AG04450 (cell line): ENCODE measurements around the gene SKIC8. TPM values are rescaled to one million over a fixed set of nuclear protein-coding genes. Genes with fewer than 3 reads are reported as not detected.

Experiments
- CTCF ChIA-PET: fragments of 300-600, 350-600 bp; formaldehyde crosslinking; extraction: SDS; loops from one replicate; lab custom pipeline; 2022; ENCODE audit warnings: antibody characterized with exemption, inconsistent platforms; lab: Charles Lee
- POLR2A ChIA-PET: fragments of 350-600 bp; formaldehyde crosslinking; extraction: SDS; loops from one replicate; lab custom pipeline; 2021; ENCODE audit warnings: antibody characterized with exemption, inconsistent platforms; lab: Yijun Ruan, JAX
- DNase-seq: peaks from one replicate; pipeline ENCODE4 v3.0.0-alpha.2; 2011; ENCODE audit warnings: low read depth, low spot score
- H3K27ac ChIP-seq: one replicate; pipeline ENCODE4 v1.5.1; 2012; ENCODE audit warnings: low read depth, low read length, control low read depth
- H3K27me3 ChIP-seq: one replicate; pipeline ENCODE4 v1.6.0; 2012; ENCODE audit warnings: low read length; ENCODE audit not compliant: control insufficient read depth, insufficient read depth
- H3K4me3 ChIP-seq: 2 replicates; pipeline ENCODE4 v1.5.1; 2011; ENCODE audit warnings: mild to moderate bottlenecking, low read depth, low read length, control low read depth
- H3K9me3 ChIP-seq: 2 replicates; pipeline ENCODE4 v1.5.1; 2012; ENCODE audit warnings: low read length; ENCODE audit not compliant: control insufficient read depth, insufficient read depth
- CTCF ChIP-seq: IDR thresholded peaks from 2 replicates; pipeline ENCODE4 v1.5.1; 2011; ENCODE audit warnings: low read depth, low read length, control low read depth, inconsistent platforms
- polyA plus RNA-seq: library from polyadenylated mRNA; depleted of rRNA; stranded (reverse); fragments of >200 nt; gene quantifications from 2 replicates; pipeline ENCODE4 v1.2.3, GENCODE V29; 2011

SKIC8 gene
- polyA plus RNA-seq, 1 experiment = 92.0 TPM

GRCh38 chr15:78282324-78282723 is 17.1 kb downstream of the SKIC8 start:
- CTCF ChIA-PET = interaction anchor here (0.6 to 2.1 kb wide), 8 partner anchors 12 to 200 kb away, joined by 3 to 8 read pairs (median 4); no protein-coding TSS in a partner anchor
- TF ChIP-seq CTCF = no peak
- POLR2A ChIA-PET = interaction anchor here (0.6 to 2.1 kb wide), 2 partner anchors 17 to 23 kb away, joined by 3 to 6 read pairs; partner anchors contain the start of gene SKIC8
- no peak overlapping the region for H3K4me3 ChIP-seq
- no peaks in the 10 kb centered on the region for H3K9me3 ChIP-seq
- H3K27me3 ChIP-seq = no peaks in the 10 kb centered on the region
- DNase-seq = no peak
- no peak overlapping the region for H3K27ac ChIP-seq

GRCh38 chr15:78280319-78281072 is 18.9 kb downstream of the SKIC8 start:
- DNase-seq = no peak
- POLR2A ChIA-PET = interaction anchor here (2.1 kb wide), 1 partner anchor 19 kb away, joined by 6 read pairs; the partner anchor contains the start of gene SKIC8
- Histone ChIP-seq H3K4me3 (no peak overlapping the region), H3K9me3 (no peaks in the 10 kb centered on the region), H3K27me3 (no peaks in the 10 kb centered on the region), H3K27ac (no peak overlapping the region)
- TF ChIP-seq CTCF = no peak
- CTCF ChIA-PET = interaction anchor here (0.5 to 2.1 kb wide), 5 partner anchors 28 to 142 kb away, joined by 3 to 8 read pairs (median 4); no protein-coding TSS in a partner anchor

GRCh38 chr15:78276064-78276943 is 23.1 kb downstream of the SKIC8 start:
- TF ChIP-seq CTCF = no peak
- Histone ChIP-seq H3K4me3 (no peak overlapping the region), H3K9me3 (no peaks in the 10 kb centered on the region; the same call in 1 of the 2 replicates), H3K27me3 (no peaks in the 10 kb centered on the region), H3K27ac (no peak overlapping the region)
- no peak for DNase-seq
- POLR2A ChIA-PET = no interaction called here
- CTCF ChIA-PET = no interaction called here

GRCh38 chr15:78274994-78275393 is 24.4 kb downstream of the SKIC8 start:
- DNase-seq = no peak
- ChIA-PET CTCF (no interaction called here), POLR2A (no interaction called here)
- Histone ChIP-seq H3K4me3 (no peak overlapping the region), H3K9me3 (no peaks in the 10 kb centered on the region; the same call in 1 of the 2 replicates), H3K27ac (no peak overlapping the region), H3K27me3 (no peaks in the 10 kb centered on the region)
- TF ChIP-seq CTCF = no peak
